ENCODE measurements around the gene TMEM54.

DNA sequence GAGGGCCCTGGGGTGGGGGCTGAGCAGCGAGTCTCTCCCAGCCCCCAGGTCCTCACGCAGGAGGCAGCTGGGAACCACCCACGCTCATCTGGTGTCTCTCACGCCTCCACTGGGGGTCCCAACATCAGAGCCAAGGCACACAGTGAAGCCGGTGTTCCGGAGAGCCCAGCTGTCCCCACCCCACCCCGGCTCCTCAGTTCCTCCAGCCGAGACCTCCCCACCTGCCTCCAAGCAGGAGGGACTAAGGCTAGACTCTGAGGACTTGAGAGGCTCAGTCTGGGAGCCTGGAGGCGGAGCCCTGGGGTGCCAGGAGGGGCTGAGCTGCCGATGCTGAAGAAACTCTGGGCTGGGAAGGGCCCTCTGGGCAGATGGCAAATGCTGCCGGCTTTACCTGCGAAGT, 16.5 kb downstream of the TMEM54 start:
- TF ChIP-seq CTCF (IDR thresholded peaks at IDR 0.05) (no peak), EP300 (IDR thresholded peaks at IDR 0.05) (no peak), POLR2A (IDR thresholded peaks at IDR 0.05) (no peak)
